BE2C (cell line): ENCODE data around the gene STAP1.

ENCODE experiments used
- DNase-seq: peaks from one replicate; pipeline ENCODE4 v3.0.0-alpha.2; 2020
- H3K27me3 ChIP-seq: fragments of 250-450 bp; sonication (Bioruptor Pico); 2 replicates; pipeline ENCODE4 v1.5.1; 2020; ENCODE audit warnings: mild to moderate bottlenecking
- H3K36me3 ChIP-seq: fragments of 250-450 bp; sonication (Bioruptor Pico); 2 replicates; pipeline ENCODE4 v1.5.1; 2020; ENCODE audit warnings: mild to moderate bottlenecking
- H3K4me1 ChIP-seq: fragments of 250-450 bp; sonication (Bioruptor Pico); 2 replicates; pipeline ENCODE4 v1.5.1; 2020
- H3K4me3 ChIP-seq: 2 replicates; pipeline ENCODE4 v1.5.1; 2011; ENCODE audit warnings: low read depth, low read length
- H3K9me3 ChIP-seq: fragments of 250-450 bp; sonication (Bioruptor Pico); 2 replicates; pipeline ENCODE4 v1.5.1; 2020
- TF ChIP-seq, protein P1 (sequence below): IDR thresholded peaks from 2 replicates; pipeline ENCODE4 v1.5.1; 2012; ENCODE audit warnings: mild to moderate bottlenecking, low read depth, low read length

STAP1 gene

DNA sequence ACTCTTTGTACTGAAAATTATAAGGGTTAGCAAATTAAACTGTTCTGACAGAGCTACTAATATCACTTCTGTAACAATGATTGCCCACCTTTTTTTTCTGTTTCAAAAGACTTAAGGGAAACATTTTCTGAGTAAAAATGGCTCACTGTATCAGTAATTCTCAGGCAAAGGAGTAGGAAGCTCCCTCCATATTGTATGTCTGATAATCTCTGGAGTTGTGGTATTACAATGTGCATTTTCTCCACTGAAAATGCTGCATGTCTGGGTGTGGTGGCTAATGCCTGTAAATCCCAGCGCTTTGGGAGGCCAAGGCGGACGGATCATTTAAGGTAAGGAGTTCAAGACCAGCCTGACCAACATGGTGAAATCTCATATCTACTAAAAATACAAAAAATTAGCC lies 4.4 kb upstream of the STAP1 start:
- no peaks in the 10 kb centered on the region for H3K27me3 ChIP-seq
- no peak for DNase-seq
- H3K9me3 ChIP-seq: no peaks in the 10 kb centered on the region
- H3K4me1 ChIP-seq: no peaks in the 10 kb centered on the region
- TF ChIP-seq, protein P1, sequence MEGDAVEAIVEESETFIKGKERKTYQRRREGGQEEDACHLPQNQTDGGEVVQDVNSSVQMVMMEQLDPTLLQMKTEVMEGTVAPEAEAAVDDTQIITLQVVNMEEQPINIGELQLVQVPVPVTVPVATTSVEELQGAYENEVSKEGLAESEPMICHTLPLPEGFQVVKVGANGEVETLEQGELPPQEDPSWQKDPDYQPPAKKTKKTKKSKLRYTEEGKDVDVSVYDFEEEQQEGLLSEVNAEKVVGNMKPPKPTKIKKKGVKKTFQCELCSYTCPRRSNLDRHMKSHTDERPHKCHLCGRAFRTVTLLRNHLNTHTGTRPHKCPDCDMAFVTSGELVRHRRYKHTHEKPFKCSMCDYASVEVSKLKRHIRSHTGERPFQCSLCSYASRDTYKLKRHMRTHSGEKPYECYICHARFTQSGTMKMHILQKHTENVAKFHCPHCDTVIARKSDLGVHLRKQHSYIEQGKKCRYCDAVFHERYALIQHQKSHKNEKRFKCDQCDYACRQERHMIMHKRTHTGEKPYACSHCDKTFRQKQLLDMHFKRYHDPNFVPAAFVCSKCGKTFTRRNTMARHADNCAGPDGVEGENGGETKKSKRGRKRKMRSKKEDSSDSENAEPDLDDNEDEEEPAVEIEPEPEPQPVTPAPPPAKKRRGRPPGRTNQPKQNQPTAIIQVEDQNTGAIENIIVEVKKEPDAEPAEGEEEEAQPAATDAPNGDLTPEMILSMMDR: no peak
- H3K4me3 ChIP-seq: no peak overlapping the region
- no peaks in the 10 kb centered on the region for H3K36me3 ChIP-seq

DNA sequence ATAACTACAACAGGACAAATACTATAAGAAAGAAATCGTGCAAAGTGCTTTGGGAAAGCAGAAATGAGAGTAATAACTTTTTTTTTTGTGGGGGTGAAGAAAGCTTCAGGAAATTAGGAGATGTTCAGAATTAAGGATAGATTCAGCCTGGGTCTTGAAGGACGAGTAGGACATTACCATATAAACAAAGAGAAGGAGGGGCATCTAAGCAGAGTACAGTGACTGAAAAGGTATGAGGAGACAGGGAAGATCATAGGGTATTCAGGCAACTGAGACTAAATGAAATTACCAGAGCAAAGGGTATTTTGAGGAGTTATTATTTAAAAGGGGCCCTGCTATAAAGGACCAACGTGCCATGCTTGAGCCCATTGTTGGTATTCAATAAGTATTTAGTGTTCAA lies 3.1 kb upstream of the STAP1 start:
- Histone ChIP-seq H3K4me1 (no peaks in the 10 kb centered on the region), H3K9me3 (no peaks in the 10 kb centered on the region), H3K36me3 (no peaks in the 10 kb centered on the region), H3K27me3 (no peaks in the 10 kb centered on the region), H3K4me3 (no peak overlapping the region)
- no peak for DNase-seq
- TF ChIP-seq, protein P1: no peak

DNA sequence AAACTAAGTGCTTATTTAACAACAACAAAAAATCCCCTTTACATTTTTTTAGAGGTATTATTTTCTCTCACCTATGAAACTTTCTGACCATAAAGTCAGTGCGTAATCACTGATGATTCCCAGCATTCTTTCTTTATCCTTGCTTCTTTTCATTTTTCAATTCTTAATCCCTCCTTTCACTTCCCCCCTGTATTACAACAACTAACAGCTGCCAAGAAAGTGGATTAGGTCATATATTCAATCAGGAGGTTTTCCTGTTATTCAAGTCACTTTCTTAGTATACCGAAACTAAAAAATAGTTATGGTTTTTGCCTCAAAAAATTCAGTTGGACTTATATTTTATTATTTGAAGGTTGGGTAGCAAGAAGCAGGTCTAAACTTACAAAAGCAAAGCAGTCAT lies 2.1 kb upstream of the STAP1 start:
- H3K9me3 ChIP-seq: no peaks in the 10 kb centered on the region
- no peaks in the 10 kb centered on the region for H3K4me1 ChIP-seq
- no peak overlapping the region for H3K4me3 ChIP-seq
- no peak for DNase-seq
- no peaks in the 10 kb centered on the region for H3K27me3 ChIP-seq
- TF ChIP-seq, protein P1: no peak
- H3K36me3 ChIP-seq: no peaks in the 10 kb centered on the region

DNA sequence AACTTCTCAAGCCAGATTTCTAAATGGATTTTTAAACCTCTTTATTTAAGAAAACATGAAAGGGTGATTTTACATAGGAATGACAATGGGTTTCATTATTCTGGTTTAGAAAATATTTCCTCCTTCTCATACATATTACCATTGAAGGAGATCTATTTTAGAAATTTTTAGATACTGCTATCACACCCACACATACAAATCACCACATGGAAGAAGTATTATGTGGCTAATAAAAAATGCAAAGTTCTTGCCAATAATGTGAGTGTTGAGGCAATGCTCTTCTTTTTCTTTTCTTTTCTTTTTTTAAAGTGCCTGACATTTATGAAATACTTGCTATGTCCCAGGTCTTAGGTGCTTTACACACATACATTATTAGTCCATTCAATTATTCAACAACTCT lies 6.8 kb downstream of the STAP1 start:
- H3K9me3 ChIP-seq: no peaks in the 10 kb centered on the region
- TF ChIP-seq, protein P1: no peak
- no peaks in the 10 kb centered on the region; the same call in 1 of the 2 replicates for H3K27me3 ChIP-seq
- no peaks in the 10 kb centered on the region for H3K4me1 ChIP-seq
- no peaks in the 10 kb centered on the region for H3K36me3 ChIP-seq
- H3K4me3 ChIP-seq: no peak overlapping the region
- DNase-seq: no peak

DNA sequence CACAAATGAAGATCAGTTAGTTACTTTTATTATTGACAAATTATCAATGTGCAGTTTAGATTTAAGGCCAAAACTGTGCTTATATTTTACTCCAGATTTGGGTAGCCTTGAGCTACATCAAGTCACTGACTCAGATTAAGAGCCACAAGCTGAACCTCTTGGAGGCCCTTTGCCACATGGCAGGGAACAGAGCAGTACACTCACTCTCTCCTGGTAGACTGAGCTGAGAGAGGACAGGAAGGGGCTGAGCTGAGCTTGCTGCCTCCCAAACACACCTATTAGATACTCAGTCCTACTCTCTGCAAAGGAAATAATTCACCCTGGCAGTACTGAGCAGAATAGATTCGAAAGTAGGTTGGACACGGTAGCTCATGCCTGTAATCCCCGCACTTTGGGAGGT lies 7.8 kb downstream of the STAP1 start:
- Histone ChIP-seq H3K4me3 (no peak overlapping the region), H3K27me3 (no peaks in the 10 kb centered on the region; the same call in 1 of the 2 replicates), H3K36me3 (no peaks in the 10 kb centered on the region), H3K9me3 (no peaks in the 10 kb centered on the region), H3K4me1 (no peaks in the 10 kb centered on the region)
- TF ChIP-seq, protein P1: no peak
- DNase-seq: no peak

DNA sequence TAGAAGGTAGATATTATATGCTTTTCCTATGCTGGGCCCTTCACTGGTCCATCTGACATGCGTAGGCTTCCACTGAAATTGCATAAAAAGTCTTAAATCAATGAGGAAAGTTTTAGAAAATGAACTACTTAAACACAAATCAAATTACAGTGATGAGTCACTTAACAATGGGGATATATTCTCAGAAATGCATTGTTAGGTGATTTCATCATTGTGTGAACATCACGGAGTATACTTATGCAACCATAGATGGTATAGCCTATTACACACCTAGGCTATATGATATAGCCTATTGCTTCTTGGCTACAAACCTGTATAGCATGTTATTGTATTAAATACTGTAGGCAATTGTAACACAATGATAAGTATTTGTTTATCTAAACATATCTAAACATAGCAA lies 10.3 kb downstream of the STAP1 start:
- no peaks in the 10 kb centered on the region; the same call in 1 of the 2 replicates for H3K27me3 ChIP-seq

More for the DNA sequence above, 10.3 kb downstream of the STAP1 start:
- no peaks in the 10 kb centered on the region for H3K4me1 ChIP-seq
- H3K9me3 ChIP-seq: no peaks in the 10 kb centered on the region
- H3K4me3 ChIP-seq: no peak overlapping the region
- no peak for DNase-seq
- TF ChIP-seq, protein P1: no peak
- no peaks in the 10 kb centered on the region for H3K36me3 ChIP-seq
